GM12878 (cell line): Measurements from ENCODE around the gene LDLRAD3. TPM values are rescaled to one million over a fixed set of nuclear protein-coding genes. Genes with fewer than 3 reads are reported as not detected.
A peak's percentile ranks its signal among the peaks of the same experiment; 100 is the strongest.

Source experiments
- ATAC-seq: fragments of 200-7000 bp; cut with Tn5 transposase; 3 replicates; pipeline ENCODE4 v1.9.1; 2020; ENCODE audit warnings: mild to moderate bottlenecking, moderate library complexity
- BruUV-seq: library from RNA; stranded (reverse); fragments of 400-500 nt; replicated peaks from 2 replicates; lab custom pipeline; 2021; lab: Mats Ljungman, UMichigan
- CTCF ChIA-PET: fragments of 300-600 bp; sonication (Branson Sonifier 250); formaldehyde crosslinking; extraction: SDS; loops from one replicate; lab custom pipeline; 2021; ENCODE audit warnings: inconsistent platforms; lab: Yijun Ruan, JAX
- POLR2A ChIA-PET: fragments of 350-600 bp; formaldehyde crosslinking; extraction: SDS; loops from one replicate; lab custom pipeline; 2021; ENCODE audit warnings: inconsistent platforms; lab: Charles Lee
- RAD21 ChIA-PET: fragments of 300-600 bp; sonication (Branson Sonifier 250); formaldehyde crosslinking; loops from one replicate; lab custom pipeline; 2023; ENCODE audit warnings: antibody characterized with exemption; ENCODE audit not compliant: unreplicated experiment; lab: Charles Lee
- SMC1A ChIA-PET: fragments of 300-600 bp; sonication (Branson Sonifier 250); formaldehyde crosslinking; loops from one replicate; lab custom pipeline; 2023; ENCODE audit not compliant: unreplicated experiment, uncharacterized antibody; lab: Charles Lee
- DNase-seq: peaks from one replicate; pipeline ENCODE4 v3.0.0-alpha.2; 2011; ENCODE audit warnings: low read depth, low spot score
- FAIRE-seq: peaks from 3 replicates; lab custom pipeline; 2011; peaks lifted over from hg19 to GRCh38; lab: Jason Lieb, UNC
- H2AFZ ChIP-seq: 2 replicates; pipeline ENCODE4 v1.6.0; 2011; ENCODE audit warnings: low read depth, low read length, control low read depth; ENCODE audit not compliant: control insufficient read depth
- H3K27ac ChIP-seq: 2 replicates; pipeline ENCODE4 v1.5.1; 2011; ENCODE audit warnings: control low read depth; ENCODE audit not compliant: control insufficient read depth, insufficient read depth
- H3K27me3 ChIP-seq, 2 experiments: replicated peaks in 1 of 2; 2 replicates each; pipeline versions ENCODE4 v1.6.0 to v1.6.1; 2011; ENCODE audit warnings: low read length in 1 of 2; ENCODE audit not compliant: control insufficient read depth in 2 of 2, insufficient read depth in 2 of 2
- H3K36me3 ChIP-seq, 2 experiments: 2 replicates each; pipeline ENCODE4 v1.5.1; 2011; ENCODE audit warnings: low read length in 1 of 2; ENCODE audit not compliant: control insufficient read depth in 2 of 2, insufficient read depth in 2 of 2
- H3K4me1 ChIP-seq: 2 replicates; pipeline ENCODE4 v1.6.1; 2011; ENCODE audit warnings: mild to moderate bottlenecking, low read length, moderate library complexity, mixed read lengths; ENCODE audit not compliant: control insufficient read depth, insufficient read depth
- H3K4me2 ChIP-seq: 2 replicates; pipeline ENCODE4 v1.6.0; 2011; ENCODE audit warnings: control low read depth; ENCODE audit not compliant: control insufficient read depth, insufficient read depth
- H3K4me3 ChIP-seq: fragments of 200-600 bp; sonication (generic); 2 replicates; pipeline ENCODE4 v1.5.1; 2016
- H3K79me2 ChIP-seq: 2 replicates; pipeline ENCODE4 v1.6.0; 2011; ENCODE audit warnings: low read length; ENCODE audit not compliant: control insufficient read depth, insufficient read depth
- H3K9ac ChIP-seq: 2 replicates; pipeline ENCODE4 v1.8.0; 2011; ENCODE audit warnings: low read length, control low read depth, mixed read lengths; ENCODE audit not compliant: control insufficient read depth, insufficient read depth
- H3K9me3 ChIP-seq: replicated peaks from 3 replicates; pipeline ENCODE4 v1.5.1; 2011; ENCODE audit warnings: mild to moderate bottlenecking, low read length; ENCODE audit not compliant: control insufficient read depth, insufficient read depth
- H4K20me1 ChIP-seq: 2 replicates; pipeline ENCODE4 v1.6.0; 2011; ENCODE audit not compliant: control insufficient read depth, insufficient read depth
- ASH2L ChIP-seq: fragments of 300-600, 200-600 bp; sonication (generic); IDR thresholded peaks from 2 replicates; pipeline ENCODE4 v1.6.1; 2017; ENCODE audit warnings: low read depth, mild to moderate bottlenecking, borderline replicate concordance
- BHLHE40 ChIP-seq, 2 experiments: fragments of 450-650 bp in 1 of 2; IDR thresholded peaks; 2 replicates each; pipeline ENCODE4 v1.6.1; 2011 to 2017; ENCODE audit warnings: low read depth in 2 of 2, borderline replicate concordance in 1 of 2, improper control_type of control experiment in 1 of 2, low read length in 1 of 2, mild to moderate bottlenecking in 1 of 2
- CREB1 ChIP-seq: IDR thresholded peaks from 2 replicates; pipeline ENCODE4 v1.6.1; 2012; ENCODE audit warnings: low read depth, mild to moderate bottlenecking, inconsistent platforms
- EED ChIP-seq: sonication (generic); IDR thresholded peaks from 2 replicates; pipeline ENCODE4 v1.6.1; 2016; ENCODE audit warnings: antibody characterized with exemption, low read depth
- EP300 ChIP-seq, 2 experiments: fragments of 150-350 bp in 1 of 2; IDR thresholded peaks; 2 replicates each; pipeline ENCODE4 v1.6.1; 2011 to 2012; ENCODE audit warnings: low read depth in 2 of 2, low read length in 2 of 2, borderline replicate concordance in 1 of 2, improper control_type of control experiment in 1 of 2, inconsistent platforms in 1 of 2; ENCODE audit not compliant: control insufficient read depth in 1 of 2
- HDAC2 ChIP-seq: fragments of 200-600 bp; sonication (generic); IDR thresholded peaks from 2 replicates; pipeline ENCODE4 v1.6.1; 2017
- IKZF2 ChIP-seq, 2 experiments: fragments of 450-650 bp; IDR thresholded peaks; 2 replicates each; pipeline ENCODE4 v1.6.1; 2017; ENCODE audit warnings: mild to moderate bottlenecking in 2 of 2, moderate library complexity in 2 of 2
- MEF2B ChIP-seq: fragments of 450-650 bp; IDR thresholded peaks from 2 replicates; pipeline ENCODE4 v1.6.1; 2018; ENCODE audit warnings: mild to moderate bottlenecking, moderate library complexity; ENCODE audit not compliant: partially characterized antibody, poor library complexity, severe bottlenecking
- NR2F1 ChIP-seq: fragments of 450-650 bp; conservative IDR thresholded peaks from 2 replicates; pipeline ENCODE4 v1.6.1; 2017; ENCODE audit warnings: mild to moderate bottlenecking
- PAX5 ChIP-seq: IDR thresholded peaks from 2 replicates; pipeline ENCODE4 v1.6.1; 2011; ENCODE audit warnings: low read depth, low read length, borderline replicate concordance
- RAD21 ChIP-seq: IDR thresholded peaks from 2 replicates; pipeline ENCODE4 v1.6.1; 2011; ENCODE audit warnings: mild to moderate bottlenecking, low read depth, low read length, moderate library complexity; ENCODE audit not compliant: insufficient read depth
- RB1 ChIP-seq: fragments of 450-650 bp; formaldehyde crosslinking; IDR thresholded peaks from 2 replicates; pipeline ENCODE4 v1.6.1; 2017; ENCODE audit warnings: mild to moderate bottlenecking, borderline replicate concordance
- RELA ChIP-seq: fragments of 450-650 bp; IDR thresholded peaks from 2 replicates; pipeline ENCODE4 v1.8.0; 2014; ENCODE audit warnings: borderline replicate concordance; ENCODE audit not compliant: partially characterized antibody
- WGBS: methylation state at CpG from one replicate; pipeline ENCODE4 v1.1.6; 2016; ENCODE audit warnings: low lambda C conversion rate; ENCODE audit not compliant: insufficient replicate concordance, insufficient coverage; ENCODE audit errors: missing lambda C conversion rate; 5-methylcytosine and 5-hydroxymethylcytosine counted together
- in situ Hi-C: fragments of 300-500 bp; cut with MboI; formaldehyde crosslinking; loops from 9 replicates; pipeline ENCODE4 v1.14.3; 2018; ENCODE audit warnings: mixed read lengths
- intact Hi-C: fragments of 100-400 bp; cut with micrococcal nuclease; formaldehyde crosslinking; loops from one replicate; pipeline ENCODE4 v1.14.2; 2022; ENCODE audit not compliant: unreplicated experiment
- polyA plus RNA-seq, 11 experiments: library from polyadenylated mRNA; depleted of rRNA in 4 of 11; unstranded in 6 of 11; stranded (reverse) in 5 of 11; fragments of >200 nt; fragmentation: Nextera tagmentation in 4 of 11; fragmentation: Illumina TruSeq in 1 of 11; extraction: Ambion mirVana in 4 of 11; extraction: Trizol in 1 of 11; gene quantifications; 1 replicate in 1 of 11; 2 replicates in 10 of 11; pipeline versions ENCODE4 v1.2.1 to v1.2.3, GENCODE V29; 2011 to 2016; ENCODE audit warnings: inconsistent platforms in 2 of 11, missing spikeins in 2 of 11, low read depth in 1 of 11
- total RNA-seq, 4 experiments: library from RNA; depleted of rRNA in 3 of 4; stranded (reverse); fragments of >200 nt in 3 of 4; fragmentation: Illumina TruSeq in 1 of 4; extraction: Trizol in 1 of 4; gene quantifications; 2 replicates each; pipeline versions ENCODE4 v1.2.1 to v1.2.3, GENCODE V29; 2013 to 2021
- TF ChIP-seq, protein P1 (sequence below): fragments of 150-350 bp; IDR thresholded peaks from 2 replicates; pipeline ENCODE4 v1.6.1; 2014; ENCODE audit warnings: mild to moderate bottlenecking, low read depth, low read length
- TF ChIP-seq, protein P2 (sequence below): IDR thresholded peaks from 2 replicates; pipeline ENCODE4 v1.6.1; 2011; ENCODE audit warnings: mild to moderate bottlenecking, low read depth, low read length, moderate library complexity; ENCODE audit not compliant: insufficient replicate concordance
- TF ChIP-seq, protein P3 (sequence below): fragments of 450-650 bp; IDR thresholded peaks from 2 replicates; pipeline ENCODE4 v1.6.1; 2014; ENCODE audit warnings: mild to moderate bottlenecking

Gene LDLRAD3
- total and polyA plus RNA-seq, 10 of the 15 experiments (the other 5 are each of a cell fraction or from before 2014, with no cell fraction given) = 2.5 to 17.2 (median 10.7) TPM

DNA sequence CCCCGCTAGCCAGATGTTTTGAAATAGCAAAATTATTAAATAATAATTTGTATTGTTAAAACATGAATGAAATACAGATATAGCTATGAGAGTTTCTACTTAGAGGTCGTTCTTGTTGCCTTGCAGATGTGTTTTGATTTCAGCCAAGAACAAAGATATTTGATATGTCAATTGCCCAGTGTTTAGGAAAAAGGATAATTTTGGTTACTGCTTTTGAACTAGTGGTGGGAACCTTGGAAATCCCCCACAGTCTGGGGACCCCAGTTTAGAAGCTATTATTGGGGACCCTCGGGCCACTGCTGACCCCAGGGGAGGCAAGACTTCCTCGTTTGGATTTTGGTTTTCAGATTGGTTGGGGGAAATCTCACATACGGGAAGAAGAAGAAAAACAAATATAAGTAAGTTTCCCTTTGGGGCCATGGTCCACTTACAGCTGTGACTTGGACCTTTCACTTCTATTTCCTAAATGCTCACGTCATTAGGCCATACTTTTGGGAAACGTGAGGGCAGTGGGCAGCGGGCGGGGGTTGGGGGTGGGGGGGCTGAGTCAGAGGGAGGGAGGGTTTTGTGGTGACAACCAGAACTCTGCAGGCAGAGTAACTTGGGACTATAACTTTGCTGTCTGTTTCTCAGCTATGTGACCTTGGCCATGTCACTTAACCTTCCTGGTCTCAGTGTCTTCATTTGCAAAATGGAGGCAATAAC is 37.0 kb downstream of the LDLRAD3 start:
- BruUV-seq = no TSS peak
- ATAC-seq (peak; percentile 78), DNase-seq (no peak), FAIRE-seq (no peak)
- H3K4me3 ChIP-seq = no peak overlapping the region
- ChIA-PET CTCF (interaction anchor here (0.8 to 3.6 kb wide), 10 partner anchors 12 to 176 kb away, joined by 3 to 16 read pairs (median 4); no protein-coding TSS in a partner anchor), SMC1A (interaction anchor here (0.7 to 6.3 kb wide), 8 partner anchors 9 to 159 kb away, joined by 3 to 32 read pairs (median 4); no protein-coding TSS in a partner anchor), POLR2A (interaction anchor here (1.1 kb wide), 1 partner anchor 9 kb away, joined by 3 read pairs; no protein-coding TSS in a partner anchor), RAD21 (interaction anchor here (0.8 to 3.0 kb wide), 9 partner anchors 11 to 159 kb away, joined by 3 to 12 read pairs (median 4); no protein-coding TSS in a partner anchor)
- H3K27ac ChIP-seq = no peak overlapping the region
- no peak overlapping the region for H3K9ac ChIP-seq
- H2AFZ ChIP-seq = no peak overlapping the region; the same call in 1 of the 2 replicates
- H3K79me2 ChIP-seq = no peaks in the 10 kb centered on the region
- no peak overlapping the region for H3K4me2 ChIP-seq
- no peaks in the 10 kb centered on the region for H4K20me1 ChIP-seq
- no peaks in the 10 kb centered on the region for H3K27me3 ChIP-seq
- H3K9me3 ChIP-seq = no peaks in the 10 kb centered on the region
- 10% methylated on average over 9 of the region's 9 CpGs for WGBS
- peak; percentile 30 for TF ChIP-seq RELA
- peak in 1 of 2 experiments; percentile 28; a peak in 1 of 4 replicates for TF ChIP-seq IKZF2 (IDR thresholded peaks at IDR 0.05)
- TF ChIP-seq RAD21 = no peak
- TF ChIP-seq CREB1 = 0 out of 2 replicates have a peak, but pooled peaks have one; percentile 35
- TF ChIP-seq, protein P1, sequence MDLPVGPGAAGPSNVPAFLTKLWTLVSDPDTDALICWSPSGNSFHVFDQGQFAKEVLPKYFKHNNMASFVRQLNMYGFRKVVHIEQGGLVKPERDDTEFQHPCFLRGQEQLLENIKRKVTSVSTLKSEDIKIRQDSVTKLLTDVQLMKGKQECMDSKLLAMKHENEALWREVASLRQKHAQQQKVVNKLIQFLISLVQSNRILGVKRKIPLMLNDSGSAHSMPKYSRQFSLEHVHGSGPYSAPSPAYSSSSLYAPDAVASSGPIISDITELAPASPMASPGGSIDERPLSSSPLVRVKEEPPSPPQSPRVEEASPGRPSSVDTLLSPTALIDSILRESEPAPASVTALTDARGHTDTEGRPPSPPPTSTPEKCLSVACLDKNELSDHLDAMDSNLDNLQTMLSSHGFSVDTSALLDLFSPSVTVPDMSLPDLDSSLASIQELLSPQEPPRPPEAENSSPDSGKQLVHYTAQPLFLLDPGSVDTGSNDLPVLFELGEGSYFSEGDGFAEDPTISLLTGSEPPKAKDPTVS = no peak
- no peak for TF ChIP-seq HDAC2
- TF ChIP-seq, protein P2, sequence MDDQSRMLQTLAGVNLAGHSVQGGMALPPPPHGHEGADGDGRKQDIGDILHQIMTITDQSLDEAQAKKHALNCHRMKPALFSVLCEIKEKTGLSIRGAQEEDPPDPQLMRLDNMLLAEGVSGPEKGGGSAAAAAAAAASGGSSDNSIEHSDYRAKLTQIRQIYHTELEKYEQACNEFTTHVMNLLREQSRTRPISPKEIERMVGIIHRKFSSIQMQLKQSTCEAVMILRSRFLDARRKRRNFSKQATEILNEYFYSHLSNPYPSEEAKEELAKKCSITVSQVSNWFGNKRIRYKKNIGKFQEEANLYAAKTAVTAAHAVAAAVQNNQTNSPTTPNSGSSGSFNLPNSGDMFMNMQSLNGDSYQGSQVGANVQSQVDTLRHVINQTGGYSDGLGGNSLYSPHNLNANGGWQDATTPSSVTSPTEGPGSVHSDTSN = no peak
- no peak for TF ChIP-seq RB1
- TF ChIP-seq, protein P3, sequence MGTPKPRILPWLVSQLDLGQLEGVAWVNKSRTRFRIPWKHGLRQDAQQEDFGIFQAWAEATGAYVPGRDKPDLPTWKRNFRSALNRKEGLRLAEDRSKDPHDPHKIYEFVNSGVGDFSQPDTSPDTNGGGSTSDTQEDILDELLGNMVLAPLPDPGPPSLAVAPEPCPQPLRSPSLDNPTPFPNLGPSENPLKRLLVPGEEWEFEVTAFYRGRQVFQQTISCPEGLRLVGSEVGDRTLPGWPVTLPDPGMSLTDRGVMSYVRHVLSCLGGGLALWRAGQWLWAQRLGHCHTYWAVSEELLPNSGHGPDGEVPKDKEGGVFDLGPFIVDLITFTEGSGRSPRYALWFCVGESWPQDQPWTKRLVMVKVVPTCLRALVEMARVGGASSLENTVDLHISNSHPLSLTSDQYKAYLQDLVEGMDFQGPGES = no peak
- no peak for TF ChIP-seq ASH2L
- 0 out of 2 replicates have a peak, but pooled peaks have one; percentile 46 for TF ChIP-seq NR2F1
- TF ChIP-seq EED = peak; percentile 58; the same call in 1 of the 2 replicates
- no peak for TF ChIP-seq PAX5
- TF ChIP-seq BHLHE40 (IDR thresholded peaks at IDR 0.05; ENCODE audit: borderline replicate concordance in 1 of 2, low read depth in 2 of 2, low read length in 1 of 2) = peak; percentile 52 to 73
- peak; percentile 80 for TF ChIP-seq MEF2B
- TF ChIP-seq EP300 (IDR thresholded peaks at IDR 0.05; ENCODE audit: borderline replicate concordance in 1 of 2, control insufficient read depth in 1 of 2, low read depth in 2 of 2, low read length in 2 of 2) = peak in 1 of 2 experiments; percentile 25; a peak in 1 of 4 replicates
- peaks cover 6% of the 10 kb centered on the region; the same call in 1 of the 2 replicates for H3K4me1 ChIP-seq
- H3K36me3 ChIP-seq = no peaks in the 10 kb centered on the region
- in situ Hi-C loops (no loop called here), intact Hi-C loops (no loop called here)
